Effector CD8-positive, alpha-beta T cell (primary cell): ENCODE results near the gene SCAMP5.

ENCODE experiments used
- DNase-seq: peaks from one replicate; lab custom pipeline; 2025; lab: John Stamatoyannopoulos, UW

The SCAMP5 gene

DNA sequence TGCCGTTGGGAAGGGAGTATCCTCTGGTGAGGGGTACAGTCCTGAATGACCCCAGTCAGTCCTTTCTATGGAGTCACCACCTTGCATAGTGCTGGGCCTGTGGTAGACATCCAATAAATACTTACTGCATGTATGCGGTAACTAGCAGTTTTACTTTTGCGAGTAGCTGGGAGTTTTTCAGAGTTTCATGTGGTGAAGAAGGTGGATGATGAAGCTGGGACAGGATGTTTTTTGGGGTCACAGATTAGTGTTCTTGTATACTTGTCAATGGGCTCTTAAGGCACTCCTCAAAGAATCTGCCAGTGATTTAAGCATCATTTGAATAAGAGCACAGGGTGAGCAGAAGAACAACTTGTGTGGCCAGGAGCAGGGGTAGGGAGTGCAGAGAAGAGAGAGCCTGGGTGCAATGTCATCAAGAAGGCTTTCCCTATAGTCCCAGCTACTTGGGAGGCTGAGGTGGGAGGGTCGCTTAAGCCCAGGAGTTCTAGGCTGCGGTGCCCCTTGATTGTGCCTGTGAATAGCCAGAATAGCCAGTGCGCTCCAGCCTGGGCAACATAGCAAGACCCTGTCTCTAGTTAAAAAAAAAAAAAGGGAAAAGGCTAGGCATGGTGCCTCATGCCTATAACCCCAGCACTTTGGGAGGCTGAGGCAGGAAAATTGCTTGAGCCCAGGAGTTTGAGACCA, 50.1 kb downstream of the SCAMP5 start:
- DNase-seq: no peak

DNA sequence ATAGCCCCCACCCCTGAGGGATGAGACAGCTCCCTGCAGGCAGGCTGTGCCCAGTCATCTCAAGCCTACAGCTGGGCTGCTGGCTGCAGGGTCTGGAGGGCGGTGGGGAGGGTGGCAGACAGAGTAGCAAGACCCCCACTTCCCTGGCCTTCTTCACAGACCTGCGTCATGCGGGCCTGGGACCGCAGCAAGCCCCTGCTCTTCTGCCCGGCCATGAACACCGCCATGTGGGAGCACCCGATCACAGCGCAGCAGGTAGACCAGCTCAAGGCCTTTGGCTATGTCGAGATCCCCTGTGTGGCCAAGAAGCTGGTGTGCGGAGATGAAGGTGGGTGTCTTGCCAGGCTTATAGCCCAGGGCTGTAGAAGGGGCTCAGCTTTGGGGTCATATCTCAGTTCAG, 53.0 kb downstream of the SCAMP5 start:
- no peak for DNase-seq

DNA sequence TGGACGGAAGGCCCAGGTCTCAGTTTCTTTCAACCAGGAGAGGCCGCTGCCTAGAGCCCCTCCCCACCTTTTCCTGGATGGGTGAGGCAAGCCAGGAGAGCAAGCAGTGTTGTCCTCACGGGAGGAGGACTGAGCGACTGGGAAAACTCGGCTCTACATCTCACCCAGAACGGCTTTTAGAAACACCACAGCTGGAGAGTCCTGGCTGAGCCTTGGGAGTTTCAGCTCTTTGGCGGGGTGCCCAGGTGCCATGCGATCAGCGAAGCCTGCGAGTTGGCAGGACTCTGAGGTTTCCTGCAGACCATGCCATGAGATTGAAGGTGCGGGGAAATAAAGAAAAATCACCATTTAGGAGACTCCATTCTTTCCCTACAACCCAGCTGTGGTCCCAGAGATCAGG, 54.0 kb downstream of the SCAMP5 start:
- DNase-seq: no peak

DNA sequence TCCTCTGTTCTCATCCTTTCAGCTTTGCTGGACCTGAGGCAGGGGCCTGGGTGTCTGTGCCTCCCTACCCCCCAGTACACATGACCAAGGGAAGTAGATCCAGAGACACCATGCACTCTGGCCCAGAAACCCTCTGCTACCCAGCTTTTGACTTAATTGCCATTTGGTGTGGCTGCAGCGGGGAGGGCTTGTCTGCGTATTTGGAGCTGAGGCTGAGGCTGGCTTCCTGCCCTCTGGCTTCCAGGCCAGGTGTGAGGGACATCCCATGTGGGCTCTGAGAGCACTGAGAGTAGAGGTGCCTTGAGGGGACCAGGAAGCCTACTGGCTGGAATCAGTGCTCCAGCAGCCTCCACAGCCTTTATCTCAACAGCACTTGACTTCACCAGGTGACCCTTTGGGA, 54.9 kb downstream of the SCAMP5 start:
- DNase-seq: no peak

DNA sequence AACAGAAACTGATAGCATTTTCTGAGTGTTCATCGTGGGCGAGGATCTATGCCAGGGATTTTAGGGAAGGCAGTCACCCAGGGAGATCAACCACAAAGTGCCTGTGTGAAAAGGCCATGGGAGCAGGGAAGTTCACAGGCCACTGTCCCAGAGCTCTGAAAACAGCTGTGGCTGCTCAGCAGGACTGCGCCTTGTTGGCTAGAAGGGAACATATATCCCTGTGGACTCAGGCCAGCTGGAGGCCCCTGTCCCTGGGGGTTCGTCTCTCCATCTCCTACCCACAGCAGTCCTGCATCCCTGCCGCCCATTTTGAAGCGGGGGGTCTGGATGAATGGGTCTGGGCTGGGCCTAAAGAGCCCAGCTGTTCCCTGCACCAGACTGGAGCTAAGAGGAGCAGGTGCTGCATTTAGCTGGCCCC, 55.8 kb downstream of the SCAMP5 start:
- DNase-seq: no peak

DNA sequence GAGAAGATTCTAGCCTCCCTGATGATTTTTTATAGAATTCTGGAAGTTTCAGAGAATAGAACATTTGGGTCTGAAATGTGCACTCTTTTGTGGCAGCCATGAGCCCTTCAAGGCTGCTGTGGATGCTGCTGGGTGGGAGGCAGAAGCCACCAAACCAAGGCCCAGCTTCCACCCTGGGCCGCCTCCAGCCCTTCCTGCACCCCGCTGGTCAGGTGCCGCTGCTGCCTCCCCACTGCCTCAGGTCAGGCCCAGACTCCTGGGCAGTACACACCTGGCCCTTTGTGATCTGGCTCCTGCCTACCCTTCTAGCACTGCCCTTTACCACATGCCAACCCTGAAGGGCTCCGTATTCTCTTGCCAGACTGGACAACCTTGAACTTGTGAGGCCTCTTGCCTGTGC, 56.3 kb downstream of the SCAMP5 start:
- no peak for DNase-seq

DNA sequence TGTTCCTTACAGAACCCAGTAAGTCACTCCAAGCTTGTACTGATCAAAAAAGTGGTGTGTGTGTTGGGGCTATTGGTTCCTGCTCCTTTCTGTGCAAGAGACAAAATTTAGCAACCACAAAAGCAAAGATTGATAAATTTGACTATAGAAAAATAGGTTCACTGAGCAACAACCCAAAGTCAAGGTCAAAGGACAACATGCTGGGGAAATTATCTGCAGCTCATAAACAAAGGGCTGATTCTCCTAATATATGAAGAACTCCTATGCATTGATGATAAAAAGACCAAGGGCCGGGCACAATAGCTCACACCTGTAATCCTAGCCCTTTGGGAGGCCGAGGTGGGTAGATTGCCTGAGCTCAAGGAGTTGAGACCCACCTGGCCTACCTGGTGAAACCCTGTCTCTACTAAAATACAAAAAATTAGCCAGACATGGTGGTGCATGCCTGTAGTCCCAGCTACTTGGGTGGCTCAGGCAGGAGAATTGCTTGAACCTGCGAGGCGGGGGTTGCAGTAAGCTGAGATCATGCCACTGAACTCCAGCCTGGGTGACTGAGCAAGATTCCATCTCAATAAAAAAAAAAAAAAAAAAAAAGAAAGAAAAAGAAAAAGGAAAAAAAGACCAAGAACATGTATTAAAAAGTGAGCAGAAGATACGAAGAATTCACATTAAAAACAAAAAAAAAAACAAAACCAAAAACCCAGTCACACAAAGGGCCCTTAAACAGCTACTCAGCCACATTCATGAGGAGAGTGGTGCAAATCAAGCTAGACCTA, 57.8 kb downstream of the SCAMP5 start:
- DNase-seq: no peak

DNA sequence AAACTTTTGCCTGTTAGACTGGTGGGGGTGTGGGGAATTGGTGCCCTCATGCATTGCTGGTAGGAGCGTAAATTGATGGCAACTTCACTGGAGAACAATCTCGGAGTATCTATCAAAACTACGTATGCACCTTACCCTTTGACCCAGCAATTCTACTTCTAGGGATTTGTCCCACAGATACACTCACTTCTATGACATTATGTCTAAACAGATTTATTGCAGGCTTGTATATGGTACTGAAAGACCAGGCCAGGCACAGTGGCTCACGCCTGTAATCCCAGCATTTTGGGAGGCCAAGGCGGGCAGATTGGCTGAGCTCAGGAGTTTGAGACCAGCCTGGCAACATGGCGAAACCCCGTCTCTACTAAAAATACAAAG, 58.4 kb downstream of the SCAMP5 start:
- no peak for DNase-seq

DNA sequence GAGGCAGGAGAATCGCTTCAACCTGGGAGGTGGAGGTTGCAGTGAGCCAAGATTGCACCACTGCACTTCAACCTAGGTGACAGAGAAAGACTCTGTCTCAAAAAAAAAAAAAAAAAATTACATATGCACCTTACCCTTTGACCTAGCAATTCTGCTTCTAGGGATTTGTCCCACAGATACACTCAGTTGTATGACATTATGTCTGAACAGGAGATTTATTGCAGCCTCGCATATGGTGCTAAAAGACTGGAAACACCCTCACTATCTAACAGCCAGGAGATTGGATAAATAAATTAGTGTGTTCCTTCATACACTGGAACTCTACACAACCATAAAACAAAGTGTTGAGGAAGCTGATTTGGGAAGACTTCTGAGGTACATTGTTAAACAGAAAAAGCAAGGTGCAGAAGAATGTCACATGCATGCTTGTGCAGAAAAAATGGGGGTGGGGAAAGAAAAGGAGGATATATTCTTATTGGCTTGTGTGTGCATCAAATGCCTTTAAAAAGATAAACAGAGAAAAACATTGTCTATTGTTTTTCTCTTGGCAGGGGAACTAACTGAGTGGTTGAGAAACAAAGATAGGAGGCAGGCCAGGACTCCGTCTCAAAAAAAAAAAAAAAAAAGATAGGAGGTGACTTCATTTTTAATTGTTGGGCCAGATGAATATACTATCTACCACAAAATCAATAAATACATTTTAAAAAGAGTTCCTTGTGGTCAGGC, 59.0 kb downstream of the SCAMP5 start:
- DNase-seq: no peak

DNA sequence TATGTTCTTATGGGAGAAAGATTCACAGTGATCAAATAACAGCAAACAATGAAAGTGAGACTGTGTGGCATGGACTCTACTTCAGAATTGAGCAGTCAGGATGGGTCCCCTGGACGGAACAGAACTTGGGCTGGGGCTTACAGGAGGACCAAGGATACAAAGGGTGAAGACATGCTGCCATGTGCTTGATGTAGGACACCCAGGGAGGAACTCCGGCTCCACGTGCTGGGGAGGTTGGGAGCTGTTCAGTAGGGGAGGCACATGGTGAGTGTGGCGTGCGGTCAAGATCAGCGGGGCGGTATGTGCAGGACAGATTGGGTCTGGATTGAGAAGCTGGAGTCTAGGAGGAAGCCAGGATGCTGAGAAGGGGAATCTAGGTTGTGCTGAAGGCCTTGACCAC, 60.7 kb downstream of the SCAMP5 start:
- no peak for DNase-seq

DNA sequence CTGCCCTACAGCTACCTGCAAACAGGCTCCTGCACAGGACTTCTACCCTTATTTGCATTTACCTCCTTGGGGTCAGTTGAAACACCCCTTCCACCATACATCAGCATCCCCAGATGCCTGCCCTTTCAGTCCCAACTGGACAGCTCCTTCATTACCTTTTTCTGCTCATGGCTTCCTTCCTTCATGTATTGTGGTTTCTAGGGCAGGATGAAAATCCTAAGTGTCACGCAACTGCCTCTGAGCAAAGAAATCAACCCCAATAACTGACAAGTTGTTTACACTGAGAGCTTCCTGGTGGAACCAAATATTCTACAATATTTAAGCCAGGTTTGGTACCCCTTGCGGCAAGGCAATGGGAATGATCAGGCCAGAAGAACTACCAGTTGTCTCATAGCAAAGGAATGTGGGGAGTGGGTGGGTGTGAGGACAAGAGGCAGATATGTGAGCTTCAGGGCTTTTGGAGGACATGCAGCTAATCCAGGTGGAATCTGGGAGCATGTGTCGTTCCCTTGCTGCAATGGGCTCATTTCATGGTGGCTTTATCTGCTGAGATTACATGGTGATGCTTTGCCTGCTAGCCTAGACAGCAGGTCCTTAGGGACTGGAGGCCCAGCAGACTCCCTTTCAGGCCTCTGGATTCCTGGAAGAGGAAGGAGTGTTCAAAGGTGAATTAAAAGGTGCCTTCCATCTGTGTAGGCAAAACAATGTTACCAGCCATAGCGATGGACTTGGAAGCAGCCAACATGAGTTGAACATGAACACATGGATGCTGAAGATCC, 63.0 kb downstream of the SCAMP5 start:
- no peak for DNase-seq

DNA sequence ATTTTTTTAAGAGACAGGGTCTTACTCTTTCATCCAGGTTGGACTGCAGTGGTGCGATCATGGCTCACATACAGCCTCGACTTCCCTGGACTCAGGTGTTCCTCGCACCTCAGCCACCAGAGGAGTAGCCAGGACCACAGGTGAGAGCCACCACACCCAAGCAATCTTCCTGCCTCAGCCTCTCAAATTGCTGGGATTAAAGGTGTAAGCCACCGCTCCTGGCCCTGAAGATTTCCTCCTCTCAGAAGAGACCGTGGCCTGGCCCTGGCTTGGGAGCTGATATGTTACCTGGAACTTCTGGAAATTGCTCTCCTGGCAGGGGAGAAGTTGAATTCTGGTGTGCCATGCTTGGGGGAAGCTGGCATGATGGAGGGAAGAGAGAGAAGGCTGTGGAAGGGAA, 64.2 kb downstream of the SCAMP5 start:
- no peak for DNase-seq

DNA sequence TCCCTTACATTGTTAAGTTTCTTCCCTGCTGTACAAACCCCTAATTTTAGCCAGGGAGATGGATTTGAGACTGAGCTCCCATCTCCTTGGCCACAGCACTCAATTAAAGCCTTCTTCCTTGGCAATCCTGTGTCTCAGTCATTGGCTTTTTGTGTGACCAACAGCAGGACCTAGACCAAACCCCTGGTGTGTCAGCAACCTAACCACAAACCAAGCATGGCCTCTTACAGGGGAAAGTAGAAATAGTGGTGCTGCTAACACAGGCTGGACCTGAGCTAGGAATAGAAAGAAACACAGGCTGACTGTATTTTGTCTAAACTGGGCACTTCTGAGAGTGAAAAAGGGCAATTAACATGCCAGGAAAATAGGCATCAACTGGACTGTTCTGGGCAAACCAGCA, 65.9 kb downstream of the SCAMP5 start:
- no peak for DNase-seq

DNA sequence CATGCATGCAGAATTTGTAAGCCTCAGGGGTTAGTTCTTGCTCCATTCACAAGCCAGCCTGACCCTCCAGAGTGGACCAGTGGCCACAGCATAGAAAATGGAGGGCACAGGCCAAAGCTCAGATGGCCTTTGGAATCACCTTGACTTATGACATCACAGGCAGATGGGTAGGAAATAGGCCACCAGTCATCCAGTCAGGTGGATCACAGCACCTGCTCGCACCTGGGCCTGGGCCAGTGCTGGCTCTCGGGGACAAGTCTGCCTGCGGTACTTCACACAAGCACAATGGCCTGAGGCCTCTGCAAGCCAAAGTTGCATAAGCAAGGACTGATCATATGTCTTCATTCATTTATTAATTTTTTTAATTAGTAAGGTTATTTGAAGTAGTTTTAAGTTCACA, 67.3 kb downstream of the SCAMP5 start:
- no peak for DNase-seq

DNA sequence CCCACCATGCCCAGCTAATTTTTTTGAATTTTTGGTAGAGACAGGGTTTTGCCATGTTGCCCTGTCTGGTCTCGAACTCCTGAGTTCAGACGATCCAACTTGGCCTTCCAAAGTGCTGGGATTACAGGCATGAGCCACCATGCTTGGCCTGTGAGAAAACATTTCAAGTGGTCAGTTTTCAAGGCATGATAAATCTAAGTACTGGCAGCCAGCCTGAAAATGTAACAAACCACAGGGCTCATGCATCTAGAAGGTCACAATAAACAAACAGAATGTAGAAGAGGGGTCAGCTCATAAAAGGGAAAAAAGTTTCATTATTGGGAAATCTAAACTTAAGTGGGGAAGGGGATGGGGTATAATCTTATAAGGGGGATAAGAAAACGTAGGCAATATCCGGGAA, 68.0 kb downstream of the SCAMP5 start:
- DNase-seq: no peak

DNA sequence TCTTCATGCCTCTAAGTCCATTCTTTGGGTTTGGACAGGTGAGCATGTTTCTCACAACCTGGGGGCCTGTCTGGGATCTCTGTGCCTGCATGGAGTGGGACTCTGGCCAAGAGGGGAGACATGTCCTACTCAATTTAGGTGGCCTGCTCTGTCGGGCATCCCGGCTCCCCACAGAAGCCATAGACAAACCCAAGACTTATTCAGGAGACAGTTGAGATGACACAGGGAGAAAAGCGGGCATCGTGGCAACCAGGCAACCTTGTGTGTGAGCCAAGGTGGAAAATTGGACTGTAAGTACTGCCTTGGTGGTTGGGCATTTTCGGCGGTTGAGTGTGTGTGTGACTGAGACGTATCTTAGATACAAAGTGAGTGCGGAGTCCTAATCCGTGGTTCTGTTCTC, 68.5 kb downstream of the SCAMP5 start:
- DNase-seq: no peak

DNA sequence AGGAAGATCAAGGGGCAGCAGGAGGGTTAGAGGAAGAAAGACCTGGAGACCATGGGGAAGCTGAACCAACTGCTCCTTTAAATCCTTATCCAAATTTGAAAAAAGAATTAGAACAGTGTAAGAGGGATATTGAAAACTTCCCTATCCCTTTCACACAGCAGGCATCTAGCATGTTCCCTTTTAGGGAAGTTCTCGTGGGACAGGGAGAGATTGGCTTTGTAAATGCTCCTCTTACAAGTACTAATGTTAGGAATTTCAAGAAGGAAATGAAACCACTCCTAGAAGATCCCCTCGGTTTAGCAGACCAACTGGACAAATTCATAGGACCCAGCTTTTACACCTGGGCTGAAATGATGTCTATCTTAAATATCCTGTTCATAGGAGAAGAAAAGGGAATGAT, 69.5 kb downstream of the SCAMP5 start:
- DNase-seq: no peak

DNA sequence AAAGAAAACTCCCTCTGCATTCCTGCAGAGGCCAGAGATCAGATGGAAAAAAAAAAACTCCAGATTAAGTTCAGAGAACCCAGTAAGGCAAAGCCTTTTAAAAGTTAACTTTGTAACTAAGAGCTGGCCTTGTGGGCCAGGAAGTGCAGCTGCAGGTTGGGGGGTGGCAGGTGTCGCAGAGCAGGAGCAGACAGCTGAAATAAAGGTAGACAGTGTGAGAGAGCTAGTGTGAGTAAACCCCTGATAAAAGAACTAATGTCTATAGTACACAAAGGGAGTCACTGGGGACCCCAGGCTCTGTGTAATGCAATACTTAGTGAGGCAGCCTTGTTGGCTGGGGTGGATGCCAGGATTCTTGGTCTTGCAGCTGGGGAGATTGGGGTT, 70.1 kb downstream of the SCAMP5 start:
- DNase-seq: no peak

DNA sequence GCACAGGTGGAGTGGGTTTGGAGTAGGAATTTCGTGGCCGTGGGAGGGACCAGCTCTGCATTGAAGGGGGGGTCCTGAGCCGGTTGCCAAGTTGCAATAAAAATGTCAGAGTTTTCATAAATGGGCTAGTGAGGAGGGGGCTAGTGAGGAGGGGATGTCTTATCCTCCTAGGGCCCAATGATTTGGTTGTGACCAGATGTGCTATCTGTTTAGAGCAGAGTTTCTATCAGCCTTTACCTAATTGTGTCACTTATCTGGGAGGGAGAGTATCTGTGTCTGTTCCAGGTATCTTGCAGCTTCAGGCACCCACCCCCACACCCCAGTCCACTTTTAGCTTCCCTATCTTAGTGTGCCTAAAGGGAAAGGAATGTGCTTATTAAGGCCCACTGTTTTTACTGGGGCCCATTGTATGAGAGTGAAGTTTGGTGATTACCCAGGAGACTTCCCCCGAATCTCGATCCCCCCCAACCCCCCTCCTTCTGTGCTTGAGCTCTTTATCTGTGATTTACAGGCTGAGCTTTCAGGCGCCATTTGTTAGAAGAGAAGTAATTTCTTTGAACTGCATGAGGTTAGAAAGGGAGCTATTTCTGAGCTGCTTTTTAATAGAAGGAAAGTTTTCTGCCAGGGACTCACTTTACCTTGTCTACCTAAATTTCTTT, 70.6 kb downstream of the SCAMP5 start:
- no peak for DNase-seq

DNA sequence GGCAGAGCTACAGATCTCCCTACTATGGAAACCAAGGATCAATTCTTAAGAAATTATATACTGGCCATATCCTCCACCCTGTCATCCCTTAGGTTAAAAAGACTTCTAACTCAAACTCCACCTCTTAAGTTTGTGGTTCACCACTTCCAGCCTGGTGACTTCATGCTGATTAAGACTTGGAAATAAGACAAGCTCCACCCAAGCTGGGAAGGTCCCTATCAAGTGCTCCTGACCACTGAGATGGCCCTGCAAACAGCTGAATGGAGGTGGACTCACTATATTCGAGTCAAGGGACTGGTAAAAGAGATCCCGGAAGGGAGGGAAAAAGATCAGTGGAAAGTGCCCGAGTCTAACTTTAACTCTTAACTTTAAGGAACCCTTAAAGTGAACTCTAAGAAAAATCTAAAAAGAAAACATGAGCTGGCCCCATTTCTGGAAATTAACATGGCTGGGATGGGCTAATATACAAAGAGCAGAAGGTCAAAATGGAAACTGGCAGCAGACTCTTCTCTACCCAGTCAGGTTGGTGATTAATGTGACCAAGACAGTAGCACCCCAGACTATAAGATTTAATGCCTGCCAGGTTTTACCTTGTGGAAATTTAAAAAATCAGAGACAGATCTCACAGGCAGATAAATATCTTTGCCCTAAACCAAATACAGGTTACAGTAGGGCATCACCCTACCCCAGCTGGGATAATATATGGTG, 71.9 kb downstream of the SCAMP5 start:
- DNase-seq: no peak

DNA sequence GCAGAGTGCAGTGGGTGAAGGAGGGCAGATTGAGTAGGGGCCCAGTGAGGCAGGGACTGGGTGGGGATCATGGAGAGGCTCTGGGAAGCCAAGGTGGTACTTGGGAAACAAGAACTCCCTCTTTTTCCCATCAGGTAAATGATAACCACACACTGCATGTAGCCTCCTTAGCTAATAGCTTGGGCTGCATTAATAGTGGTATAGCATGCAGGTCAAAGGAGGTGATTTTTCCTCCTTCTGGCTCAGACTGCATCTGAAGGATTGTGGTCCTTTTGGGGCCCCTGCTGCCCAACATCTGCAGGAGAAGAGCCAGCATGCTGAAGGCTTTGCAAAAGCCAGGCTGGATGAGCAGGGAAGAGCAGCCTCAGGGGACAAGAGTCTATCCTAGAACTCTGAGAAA, 73.4 kb downstream of the SCAMP5 start:
- DNase-seq: no peak
